Measurements from ENCODE around the gene HADHB. TPM values are rescaled to one million over a fixed set of nuclear protein-coding genes. Genes with fewer than 3 reads are reported as not detected.

HADHB gene
- total and polyA plus RNA-seq, 10 of the 15 experiments (the other 5 are each of a cell fraction or from before 2014, with no cell fraction given): 53.7 to 145 (median 85.5) TPM

DNA sequence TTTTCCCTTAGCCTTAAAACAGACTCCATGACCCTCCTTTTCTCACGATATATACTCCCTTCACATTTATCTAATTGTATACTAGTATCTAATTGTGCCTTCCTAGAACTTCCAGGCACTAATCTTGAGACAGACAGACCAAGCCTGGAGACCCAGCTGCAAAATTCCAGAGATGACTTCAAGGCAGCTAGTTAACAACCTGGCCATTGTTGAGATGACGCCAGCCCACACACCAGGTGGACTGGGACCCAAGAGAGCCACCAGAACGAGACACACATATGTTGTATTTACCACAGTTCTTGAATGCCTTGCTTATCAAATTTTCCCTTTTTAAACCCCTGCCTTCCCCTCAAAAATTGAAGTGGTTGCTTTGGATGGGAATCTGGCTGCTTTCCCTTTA lies 52.3 kb downstream of the HADHB start (continued):
- TF ChIP-seq, protein P1, sequence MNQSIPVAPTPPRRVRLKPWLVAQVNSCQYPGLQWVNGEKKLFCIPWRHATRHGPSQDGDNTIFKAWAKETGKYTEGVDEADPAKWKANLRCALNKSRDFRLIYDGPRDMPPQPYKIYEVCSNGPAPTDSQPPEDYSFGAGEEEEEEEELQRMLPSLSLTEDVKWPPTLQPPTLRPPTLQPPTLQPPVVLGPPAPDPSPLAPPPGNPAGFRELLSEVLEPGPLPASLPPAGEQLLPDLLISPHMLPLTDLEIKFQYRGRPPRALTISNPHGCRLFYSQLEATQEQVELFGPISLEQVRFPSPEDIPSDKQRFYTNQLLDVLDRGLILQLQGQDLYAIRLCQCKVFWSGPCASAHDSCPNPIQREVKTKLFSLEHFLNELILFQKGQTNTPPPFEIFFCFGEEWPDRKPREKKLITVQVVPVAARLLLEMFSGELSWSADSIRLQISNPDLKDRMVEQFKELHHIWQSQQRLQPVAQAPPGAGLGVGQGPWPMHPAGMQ (IDR thresholded peaks at IDR 0.05; ENCODE audit: borderline replicate concordance): no peak
- no peak for TF ChIP-seq NBN (IDR thresholded peaks at IDR 0.05)
- TF ChIP-seq MXI1 (IDR thresholded peaks at IDR 0.05; ENCODE audit: low read depth, low read length): no peak
- TF ChIP-seq JUND (IDR thresholded peaks at IDR 0.05; ENCODE audit: low read depth, low read length): no peak
- TF ChIP-seq ZSCAN29 (IDR thresholded peaks at IDR 0.05): no peak
- TF ChIP-seq, protein P2, sequence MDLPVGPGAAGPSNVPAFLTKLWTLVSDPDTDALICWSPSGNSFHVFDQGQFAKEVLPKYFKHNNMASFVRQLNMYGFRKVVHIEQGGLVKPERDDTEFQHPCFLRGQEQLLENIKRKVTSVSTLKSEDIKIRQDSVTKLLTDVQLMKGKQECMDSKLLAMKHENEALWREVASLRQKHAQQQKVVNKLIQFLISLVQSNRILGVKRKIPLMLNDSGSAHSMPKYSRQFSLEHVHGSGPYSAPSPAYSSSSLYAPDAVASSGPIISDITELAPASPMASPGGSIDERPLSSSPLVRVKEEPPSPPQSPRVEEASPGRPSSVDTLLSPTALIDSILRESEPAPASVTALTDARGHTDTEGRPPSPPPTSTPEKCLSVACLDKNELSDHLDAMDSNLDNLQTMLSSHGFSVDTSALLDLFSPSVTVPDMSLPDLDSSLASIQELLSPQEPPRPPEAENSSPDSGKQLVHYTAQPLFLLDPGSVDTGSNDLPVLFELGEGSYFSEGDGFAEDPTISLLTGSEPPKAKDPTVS (IDR thresholded peaks at IDR 0.05; ENCODE audit: low read depth, low read length): no peak
- TF ChIP-seq IRF4 (IDR thresholded peaks at IDR 0.05; ENCODE audit: low read depth, low read length): no peak
- TF ChIP-seq RUNX3 (IDR thresholded peaks at IDR 0.05; ENCODE audit: low read length): no peak
- TF ChIP-seq, protein P3, sequence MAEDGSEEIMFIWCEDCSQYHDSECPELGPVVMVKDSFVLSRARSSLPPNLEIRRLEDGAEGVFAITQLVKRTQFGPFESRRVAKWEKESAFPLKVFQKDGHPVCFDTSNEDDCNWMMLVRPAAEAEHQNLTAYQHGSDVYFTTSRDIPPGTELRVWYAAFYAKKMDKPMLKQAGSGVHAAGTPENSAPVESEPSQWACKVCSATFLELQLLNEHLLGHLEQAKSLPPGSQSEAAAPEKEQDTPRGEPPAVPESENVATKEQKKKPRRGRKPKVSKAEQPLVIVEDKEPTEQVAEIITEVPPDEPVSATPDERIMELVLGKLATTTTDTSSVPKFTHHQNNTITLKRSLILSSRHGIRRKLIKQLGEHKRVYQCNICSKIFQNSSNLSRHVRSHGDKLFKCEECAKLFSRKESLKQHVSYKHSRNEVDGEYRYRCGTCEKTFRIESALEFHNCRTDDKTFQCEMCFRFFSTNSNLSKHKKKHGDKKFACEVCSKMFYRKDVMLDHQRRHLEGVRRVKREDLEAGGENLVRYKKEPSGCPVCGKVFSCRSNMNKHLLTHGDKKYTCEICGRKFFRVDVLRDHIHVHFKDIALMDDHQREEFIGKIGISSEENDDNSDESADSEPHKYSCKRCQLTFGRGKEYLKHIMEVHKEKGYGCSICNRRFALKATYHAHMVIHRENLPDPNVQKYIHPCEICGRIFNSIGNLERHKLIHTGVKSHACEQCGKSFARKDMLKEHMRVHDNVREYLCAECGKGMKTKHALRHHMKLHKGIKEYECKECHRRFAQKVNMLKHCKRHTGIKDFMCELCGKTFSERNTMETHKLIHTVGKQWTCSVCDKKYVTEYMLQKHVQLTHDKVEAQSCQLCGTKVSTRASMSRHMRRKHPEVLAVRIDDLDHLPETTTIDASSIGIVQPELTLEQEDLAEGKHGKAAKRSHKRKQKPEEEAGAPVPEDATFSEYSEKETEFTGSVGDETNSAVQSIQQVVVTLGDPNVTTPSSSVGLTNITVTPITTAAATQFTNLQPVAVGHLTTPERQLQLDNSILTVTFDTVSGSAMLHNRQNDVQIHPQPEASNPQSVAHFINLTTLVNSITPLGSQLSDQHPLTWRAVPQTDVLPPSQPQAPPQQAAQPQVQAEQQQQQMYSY (CRISPR knock-in tag; IDR thresholded peaks at IDR 0.05): no peak
- TF ChIP-seq SMAD1 (IDR thresholded peaks at IDR 0.05; ENCODE audit: low read depth, partially characterized antibody): no peak
- no peak for TF ChIP-seq TARDBP (IDR thresholded peaks at IDR 0.05; ENCODE audit: borderline replicate concordance)
